Choroid plexus epithelial cell (primary cell): ENCODE results near the gene SLC26A11.

Experiments used
- DNase-seq: peaks from one replicate; pipeline ENCODE4 v3.0.0-alpha.2; 2010; ENCODE audit warnings: low read depth
- H3K4me3 ChIP-seq: 2 replicates; pipeline ENCODE4 v1.5.1; 2011; ENCODE audit warnings: low read depth, mild to moderate bottlenecking, control low read depth, low read length, moderate library complexity
- TF ChIP-seq, protein P1 (sequence below): conservative IDR thresholded peaks from 2 replicates; pipeline ENCODE4 v1.5.1; 2011; ENCODE audit warnings: low read depth, mild to moderate bottlenecking, control low read depth, inconsistent platforms, low read length, moderate library complexity

The SLC26A11 gene

DNA sequence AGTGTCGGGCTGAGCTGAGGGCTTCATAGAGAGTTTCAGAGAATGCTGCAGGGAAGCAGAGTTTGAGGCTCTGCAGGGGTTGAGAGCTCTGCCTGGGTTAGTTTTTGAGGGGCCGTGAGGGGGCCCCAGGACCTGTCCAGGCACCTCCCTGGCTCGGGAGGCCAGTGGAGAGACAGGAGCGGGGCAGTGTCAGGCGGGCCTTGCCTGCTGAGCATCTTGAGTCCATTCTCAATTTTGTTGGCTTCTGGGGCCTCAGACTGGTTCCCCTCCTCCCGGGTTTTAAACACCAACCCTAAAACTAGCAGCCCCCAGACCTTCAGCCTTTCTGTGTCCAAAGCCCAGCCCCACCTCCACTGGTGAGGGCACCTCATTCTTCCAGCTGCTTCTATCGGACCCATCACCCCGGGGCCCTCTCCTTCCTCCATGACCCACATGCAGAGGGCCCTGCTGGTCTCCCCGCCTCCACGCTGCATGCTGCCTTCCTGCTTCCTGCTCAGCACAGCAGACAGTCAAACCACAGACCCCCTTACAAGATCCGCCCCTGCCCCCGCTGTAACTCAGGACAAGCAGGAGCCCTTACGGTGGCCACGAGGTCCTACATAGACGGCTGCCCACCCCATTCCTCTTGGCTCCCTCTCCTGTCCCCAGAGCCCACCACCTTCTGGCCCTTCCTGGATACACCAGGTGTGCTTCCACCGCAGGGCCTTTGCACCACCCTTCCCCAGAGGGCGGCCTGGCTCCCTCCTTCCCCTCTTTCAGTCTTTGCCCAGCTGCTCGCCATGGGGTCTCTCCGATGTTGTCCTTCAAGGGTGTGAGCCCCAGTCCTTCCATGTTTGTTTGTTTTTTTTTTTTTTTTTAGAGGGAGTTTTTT, 44.2 kb downstream of the SLC26A11 start:
- H3K4me3 ChIP-seq, result peak overlapping the region; percentile 54
- DNase-seq, result no peak

DNA sequence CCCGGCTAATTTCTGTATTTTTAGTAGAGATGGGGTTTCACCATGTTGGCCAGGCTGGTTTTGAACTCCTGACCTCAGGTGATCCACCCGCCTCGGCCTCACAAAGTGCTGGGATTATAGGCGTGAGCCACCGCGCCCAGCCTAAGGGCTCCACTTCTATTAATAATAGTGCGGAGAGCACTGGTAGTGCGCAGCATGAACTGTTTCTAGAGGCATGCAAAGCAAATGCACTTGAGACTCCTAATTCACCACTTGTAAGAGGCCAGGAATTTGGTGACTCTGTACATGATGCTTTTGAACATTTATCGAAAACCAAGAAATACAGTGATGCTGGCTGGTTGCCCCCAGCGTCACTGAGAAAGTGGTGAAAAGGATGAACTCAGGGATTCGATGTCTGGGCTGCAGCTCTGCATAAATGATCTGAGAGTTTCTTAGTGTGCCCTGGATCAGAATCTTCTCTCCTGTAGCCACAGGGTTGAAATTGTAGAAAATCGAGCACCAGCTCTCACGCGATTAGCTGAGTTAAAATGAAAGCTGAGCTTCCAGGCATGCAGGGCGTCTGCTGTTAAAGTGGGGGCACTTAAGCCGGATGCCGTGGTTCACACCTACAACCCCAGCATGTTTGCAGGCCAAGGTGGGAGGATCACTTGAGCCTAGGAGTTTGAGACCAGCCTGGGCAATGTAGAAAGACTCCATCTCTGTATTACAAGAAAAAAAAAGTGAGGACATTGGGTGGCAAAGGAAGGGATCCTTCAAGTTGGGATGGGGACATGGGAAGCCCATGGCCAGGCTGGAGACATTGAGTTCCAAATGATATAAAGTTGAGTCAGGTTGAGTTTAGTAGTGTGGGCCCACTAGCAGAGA, 45.2 kb downstream of the SLC26A11 start:
- no peak overlapping the region for H3K4me3 ChIP-seq
- no peak for DNase-seq
- TF ChIP-seq, protein P1, sequence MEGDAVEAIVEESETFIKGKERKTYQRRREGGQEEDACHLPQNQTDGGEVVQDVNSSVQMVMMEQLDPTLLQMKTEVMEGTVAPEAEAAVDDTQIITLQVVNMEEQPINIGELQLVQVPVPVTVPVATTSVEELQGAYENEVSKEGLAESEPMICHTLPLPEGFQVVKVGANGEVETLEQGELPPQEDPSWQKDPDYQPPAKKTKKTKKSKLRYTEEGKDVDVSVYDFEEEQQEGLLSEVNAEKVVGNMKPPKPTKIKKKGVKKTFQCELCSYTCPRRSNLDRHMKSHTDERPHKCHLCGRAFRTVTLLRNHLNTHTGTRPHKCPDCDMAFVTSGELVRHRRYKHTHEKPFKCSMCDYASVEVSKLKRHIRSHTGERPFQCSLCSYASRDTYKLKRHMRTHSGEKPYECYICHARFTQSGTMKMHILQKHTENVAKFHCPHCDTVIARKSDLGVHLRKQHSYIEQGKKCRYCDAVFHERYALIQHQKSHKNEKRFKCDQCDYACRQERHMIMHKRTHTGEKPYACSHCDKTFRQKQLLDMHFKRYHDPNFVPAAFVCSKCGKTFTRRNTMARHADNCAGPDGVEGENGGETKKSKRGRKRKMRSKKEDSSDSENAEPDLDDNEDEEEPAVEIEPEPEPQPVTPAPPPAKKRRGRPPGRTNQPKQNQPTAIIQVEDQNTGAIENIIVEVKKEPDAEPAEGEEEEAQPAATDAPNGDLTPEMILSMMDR, result no peak

More for the DNA sequence above, 44.2 kb downstream of the SLC26A11 start:
- TF ChIP-seq, protein P1, result no peak

DNA sequence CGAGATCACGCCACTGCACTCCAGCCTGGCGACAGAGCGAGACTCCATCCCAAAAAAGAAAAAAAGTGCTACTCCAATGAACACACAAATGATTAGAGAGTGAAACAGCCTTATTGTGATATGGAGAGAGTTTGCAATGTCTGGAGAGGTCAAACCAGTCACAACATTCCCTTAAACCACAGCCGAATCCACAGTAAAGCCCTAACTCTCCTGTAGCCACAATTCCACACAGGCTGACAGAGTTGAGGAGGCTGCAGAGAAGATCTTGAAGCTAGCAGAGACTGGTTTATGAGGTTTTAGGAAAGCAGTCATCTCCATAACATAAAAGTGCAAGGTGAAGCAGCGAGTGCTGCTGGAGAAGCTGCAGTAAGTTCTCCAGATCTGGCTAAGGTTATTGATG, 47.2 kb downstream of the SLC26A11 start:
- DNase-seq, result no peak
- TF ChIP-seq, protein P1, result no peak

DNA sequence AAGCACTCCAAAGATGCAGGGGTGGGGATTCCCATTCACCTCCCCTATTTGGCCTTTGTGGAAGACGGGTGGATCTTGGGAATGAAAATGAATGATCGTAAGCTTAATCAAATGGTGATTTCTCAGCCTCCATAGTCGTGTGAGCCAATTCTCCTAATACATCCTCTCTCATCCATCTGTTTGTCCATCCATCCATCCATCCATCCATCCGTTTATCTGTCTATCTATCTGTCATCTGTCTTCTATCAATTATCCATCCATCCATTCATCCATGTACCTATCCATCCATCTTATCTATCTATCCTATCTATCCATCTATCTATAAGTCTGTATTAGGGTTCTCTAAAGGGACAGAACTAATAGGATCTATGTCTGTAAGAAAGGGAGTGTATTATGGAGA, 48.2 kb downstream of the SLC26A11 start:
- TF ChIP-seq, protein P1, result no peak
- no peak for DNase-seq
- H3K4me3 ChIP-seq, result no peak overlapping the region

More for the DNA sequence above, 47.2 kb downstream of the SLC26A11 start:
- no peak overlapping the region for H3K4me3 ChIP-seq

DNA sequence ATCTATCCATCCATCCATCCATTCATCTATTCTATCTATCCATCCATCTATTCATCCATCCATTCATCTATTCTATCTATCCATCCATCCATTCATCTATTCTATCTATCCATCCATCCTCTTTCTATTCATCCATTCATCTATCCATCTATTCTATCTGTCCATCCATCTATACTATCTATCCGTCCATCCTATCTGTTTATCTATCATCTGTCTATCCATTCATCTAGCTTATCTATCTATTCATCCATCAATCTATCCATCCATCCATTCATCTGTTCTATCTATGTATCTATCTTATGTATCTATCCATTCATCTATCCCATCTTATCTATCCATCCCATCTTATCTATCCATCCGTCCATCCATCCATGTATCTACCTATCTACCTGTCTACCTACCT, 49.2 kb downstream of the SLC26A11 start:
- TF ChIP-seq, protein P1, result no peak
- DNase-seq, result no peak
- H3K4me3 ChIP-seq, result no peak overlapping the region

DNA sequence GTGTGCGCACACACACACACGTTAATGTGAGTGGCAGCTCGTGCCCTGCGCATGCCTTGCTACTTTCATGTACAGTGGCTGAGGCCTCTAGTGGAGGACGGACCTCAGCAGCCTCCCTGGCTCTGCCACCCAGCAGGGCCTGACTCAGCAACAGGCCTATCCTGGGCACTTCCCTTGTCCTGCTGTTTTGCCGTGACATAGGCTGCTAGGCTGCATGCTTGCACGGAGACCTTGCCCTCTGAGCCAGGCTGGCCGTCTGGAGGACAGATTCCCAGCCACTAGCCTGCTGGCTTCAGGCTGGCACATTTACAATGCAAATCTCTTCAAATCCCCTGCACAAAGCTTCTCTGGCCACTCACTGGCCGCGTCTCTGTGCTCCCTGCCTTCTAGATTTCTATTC, 49.9 kb downstream of the SLC26A11 start:
- no peak for DNase-seq
- TF ChIP-seq, protein P1, result no peak
- H3K4me3 ChIP-seq, result no peak overlapping the region
